HG02610 (cell line): ENCODE results near the gene EEF2K.

Source experiments
- ATAC-seq: cut with Tn5 transposase; IDR thresholded peaks from one replicate; pipeline ENCODE4 v1.9.1; 2021; ENCODE audit warnings: mild to moderate bottlenecking, moderate library complexity; ENCODE audit not compliant: unreplicated experiment

EEF2K gene

GRCh38 chr16:22314661-22315626, 108.9 kb downstream of the EEF2K start:
- ATAC-seq = no peak

GRCh38 chr16:22315979-22316378, 109.9 kb downstream of the EEF2K start:
- ATAC-seq = no peak

- no peak for ATAC-seq
Measured at GRCh38 chr16:22316411-22316811, 110.3 kb downstream of the EEF2K start.

GRCh38 chr16:22317001-22317530, 111.0 kb downstream of the EEF2K start:
- no peak for ATAC-seq

- no peak for ATAC-seq
Measured at GRCh38 chr16:22317625-22318024, 111.5 kb downstream of the EEF2K start.

- ATAC-seq = no peak
Measured at GRCh38 chr16:22318690-22319358, 112.7 kb downstream of the EEF2K start.

- ATAC-seq = no peak
Measured at GRCh38 chr16:22320572-22321339, 114.7 kb downstream of the EEF2K start.

GRCh38 chr16:22321340-22322001, 115.4 kb downstream of the EEF2K start:
- ATAC-seq = no peak

GRCh38 chr16:22322021-22322471, 116.0 kb downstream of the EEF2K start:
- ATAC-seq = no peak

- ATAC-seq = no peak
Measured at GRCh38 chr16:22322741-22323140, 116.7 kb downstream of the EEF2K start.

- no peak for ATAC-seq
Measured at GRCh38 chr16:22323173-22323958, 117.3 kb downstream of the EEF2K start.

- no peak for ATAC-seq
Measured at GRCh38 chr16:22323959-22324786, 118.1 kb downstream of the EEF2K start.

GRCh38 chr16:22324787-22325597, 118.9 kb downstream of the EEF2K start:
- ATAC-seq = no peak

- no peak for ATAC-seq
Measured at GRCh38 chr16:22325598-22326368, 119.7 kb downstream of the EEF2K start.

- ATAC-seq = no peak
Measured at GRCh38 chr16:22326369-22326652, 120.2 kb downstream of the EEF2K start.

- no peak for ATAC-seq
Measured at GRCh38 chr16:22326771-22327445, 120.8 kb downstream of the EEF2K start.

- ATAC-seq = no peak
Measured at GRCh38 chr16:22327446-22327775, 121.3 kb downstream of the EEF2K start.
